NCI-H2227 treated with DMSO at 0.1 percent for 48 hours (cell line): ENCODE measurements around the gene MAGEA6.
"Not testable (repeated sequence)": the region's sequence is repeated elsewhere in the genome, so short reads cannot be mapped to it uniquely, and the experiment has no call there.

Experiments
- DNase-seq: peaks from one replicate; lab custom pipeline; 2025; lab: John Stamatoyannopoulos, UW

Gene MAGEA6, protein sequence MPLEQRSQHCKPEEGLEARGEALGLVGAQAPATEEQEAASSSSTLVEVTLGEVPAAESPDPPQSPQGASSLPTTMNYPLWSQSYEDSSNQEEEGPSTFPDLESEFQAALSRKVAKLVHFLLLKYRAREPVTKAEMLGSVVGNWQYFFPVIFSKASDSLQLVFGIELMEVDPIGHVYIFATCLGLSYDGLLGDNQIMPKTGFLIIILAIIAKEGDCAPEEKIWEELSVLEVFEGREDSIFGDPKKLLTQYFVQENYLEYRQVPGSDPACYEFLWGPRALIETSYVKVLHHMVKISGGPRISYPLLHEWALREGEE

GRCh38 chrX:152769549-152770289, at the start of gene MAGEA6:
Gene MAGEA6 (minus strand): TSS chrX:152769689. CDS start chrX:152767650, 2,039 bp downstream.
- DNase-seq, result not testable (repeated sequence)

GRCh38 chrX:152819266-152819665, 49.8 kb upstream of the MAGEA6 start:
- DNase-seq, result no peak

DNA sequence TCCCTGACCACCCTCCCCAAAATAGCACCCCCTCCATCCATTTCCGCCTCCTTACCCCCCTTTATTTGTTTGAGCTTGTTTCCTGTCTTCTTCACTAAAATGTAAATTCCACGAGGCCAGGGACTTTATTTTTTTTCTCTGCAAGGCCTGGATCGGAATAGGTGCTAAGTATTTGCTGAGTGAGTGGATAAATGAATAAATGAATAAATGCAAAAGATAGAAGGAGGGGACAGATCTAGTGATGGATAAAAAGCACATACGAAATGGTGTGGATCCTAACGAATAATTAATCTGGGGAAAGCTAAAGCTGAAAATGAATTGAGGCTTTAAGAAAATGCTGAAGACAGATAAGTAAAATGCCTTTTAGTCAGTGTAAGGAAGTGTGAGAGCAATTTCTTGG, 48.9 kb upstream of the MAGEA6 start:
- DNase-seq, result no peak

GRCh38 chrX:152817078-152817764, 47.7 kb upstream of the MAGEA6 start:
- DNase-seq, result peak; percentile 22

- no peak for DNase-seq
Measured at GRCh38 chrX:152814048-152814447, 44.6 kb upstream of the MAGEA6 start.

DNA sequence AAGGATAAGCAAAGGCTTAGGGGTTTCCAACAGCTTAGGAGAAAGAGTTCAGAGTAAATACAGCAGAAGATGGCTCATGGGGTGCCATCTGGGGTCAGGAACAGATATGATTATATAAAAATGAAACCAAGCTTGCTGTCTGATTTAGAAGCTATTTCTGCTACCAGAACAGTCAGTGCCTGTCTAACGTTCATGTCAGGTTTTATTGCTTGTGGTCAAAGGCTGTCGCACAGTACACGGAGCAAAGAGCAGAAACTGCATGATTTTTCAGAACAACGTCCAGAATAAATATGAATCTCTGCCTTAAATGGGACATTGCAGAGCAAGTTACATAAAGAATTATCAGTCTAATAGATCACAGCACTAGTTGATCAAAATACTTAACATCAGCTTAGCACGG, 43.7 kb upstream of the MAGEA6 start:
- no peak for DNase-seq

DNA sequence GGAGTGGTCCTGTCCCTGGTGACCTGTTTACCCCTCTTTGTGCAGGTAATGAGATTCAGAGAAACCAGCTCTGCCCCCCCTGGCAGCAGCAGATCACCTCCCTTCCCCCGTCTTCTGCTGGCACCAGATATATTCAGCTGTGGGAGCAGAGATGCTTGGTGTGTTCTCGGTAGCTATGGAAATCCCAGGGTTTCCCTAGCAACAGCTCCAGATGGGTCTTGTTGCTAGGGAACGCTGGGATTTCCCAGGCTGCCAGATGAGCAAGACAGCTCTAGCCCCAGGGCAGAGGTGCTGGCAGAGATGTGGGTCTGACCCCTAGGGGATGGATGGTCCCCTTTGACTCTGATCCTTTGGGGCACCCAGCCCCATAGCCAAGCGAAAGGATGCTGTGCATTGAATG, 40.9 kb upstream of the MAGEA6 start:
- DNase-seq, result peak; percentile 13

DNA sequence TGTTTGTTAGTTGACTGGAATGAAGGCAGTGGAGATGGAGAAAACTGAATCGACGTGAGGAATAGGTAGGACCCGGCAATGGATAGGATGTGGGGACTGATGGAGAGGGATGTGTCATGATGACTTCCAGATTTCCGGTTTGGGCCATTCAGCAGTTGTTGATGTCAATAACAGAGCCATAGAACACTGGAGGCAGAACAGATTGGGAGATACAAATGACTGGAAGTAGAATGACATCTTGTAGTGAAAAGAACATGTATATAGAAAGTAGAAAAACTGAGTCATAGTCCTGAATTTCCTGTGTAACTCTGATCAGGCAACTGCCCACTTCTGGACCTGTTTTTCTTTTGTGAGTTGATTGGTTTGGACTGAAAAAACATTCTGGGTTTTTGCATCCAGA, 36.5 kb upstream of the MAGEA6 start:
- DNase-seq, result no peak

DNA sequence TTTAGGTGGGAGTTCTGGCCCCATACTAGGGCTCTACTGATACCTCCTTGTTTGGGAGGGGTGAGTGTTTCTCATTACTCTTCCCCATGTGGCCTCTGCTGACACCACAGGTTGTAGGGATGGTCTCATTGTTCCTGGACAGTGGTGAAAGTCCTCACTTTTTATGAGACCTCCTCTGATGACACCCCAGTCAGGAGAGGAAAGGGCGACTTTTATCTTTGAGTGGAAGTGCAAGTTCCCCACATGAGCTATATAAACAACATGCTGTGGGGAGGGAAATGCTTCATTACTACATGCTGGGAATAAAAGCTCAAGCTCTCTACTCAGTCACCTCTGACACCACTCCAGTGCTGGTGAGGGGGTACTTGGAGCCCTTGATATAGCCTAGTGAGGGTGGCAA, 29.5 kb upstream of the MAGEA6 start:
- no peak for DNase-seq

GRCh38 chrX:152787062-152787461, 17.6 kb upstream of the MAGEA6 start:
- DNase-seq, result not testable (repeated sequence)

DNA sequence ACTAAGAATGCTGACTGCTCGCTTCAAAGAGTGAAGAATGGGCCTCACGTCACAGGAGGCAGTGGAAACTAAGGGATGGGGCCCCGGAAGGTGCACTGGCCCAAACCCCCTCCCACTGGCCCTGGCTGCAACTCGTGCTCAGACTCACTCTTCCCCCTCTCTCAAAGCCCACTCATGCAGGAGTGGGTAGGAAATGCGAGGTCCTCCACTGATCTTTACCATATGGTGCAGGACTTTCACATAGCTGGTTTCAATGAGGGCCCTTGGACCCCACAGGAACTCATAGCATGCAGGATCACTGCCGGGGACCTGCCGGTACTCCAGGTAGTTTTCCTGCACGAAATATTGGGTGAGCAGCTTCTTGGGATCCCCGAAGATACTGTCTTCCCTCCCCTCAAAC, 2.9 kb downstream of the MAGEA6 start:
- DNase-seq, result not testable (repeated sequence)

DNA sequence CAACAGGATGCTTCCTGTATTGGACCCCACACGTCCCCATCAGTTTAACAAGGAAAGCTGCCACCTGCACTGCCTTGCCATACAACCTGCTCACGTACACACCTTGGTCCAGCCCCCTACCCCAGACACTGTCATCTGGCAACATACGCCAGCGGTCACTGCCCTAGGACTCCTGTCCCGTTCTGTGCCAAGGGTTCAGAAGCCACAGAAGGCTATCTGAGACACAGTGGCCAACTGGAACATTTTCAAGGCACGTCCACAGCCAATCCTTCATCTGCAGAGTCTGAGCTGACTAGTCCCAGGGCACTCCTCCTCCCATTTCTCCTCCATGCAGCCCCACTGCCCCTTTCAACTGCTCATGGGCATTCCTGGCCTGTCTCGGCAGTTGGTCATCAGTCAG, 7.9 kb downstream of the MAGEA6 start:
- DNase-seq, result not testable (repeated sequence)

DNA sequence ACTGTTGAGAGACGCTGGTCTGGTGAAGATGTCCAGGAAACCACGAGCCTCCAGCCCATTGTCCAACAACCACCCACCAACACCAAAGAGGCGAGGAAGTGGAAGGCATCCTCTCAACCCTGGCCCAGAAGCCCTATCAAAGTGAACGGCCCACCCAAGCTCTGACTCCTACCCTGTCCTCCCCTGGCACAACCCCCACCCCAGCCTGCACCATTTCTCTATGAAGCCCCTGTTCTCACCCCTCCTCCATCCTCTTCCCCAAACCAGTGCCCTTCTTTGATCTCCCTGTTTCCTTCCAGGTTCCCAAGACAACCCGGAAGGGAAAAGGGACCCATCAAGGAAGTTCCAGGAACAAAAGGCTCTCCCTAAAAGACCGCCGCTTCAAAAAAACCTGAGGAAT, 9.9 kb downstream of the MAGEA6 start:
- not testable (repeated sequence) for DNase-seq

DNA sequence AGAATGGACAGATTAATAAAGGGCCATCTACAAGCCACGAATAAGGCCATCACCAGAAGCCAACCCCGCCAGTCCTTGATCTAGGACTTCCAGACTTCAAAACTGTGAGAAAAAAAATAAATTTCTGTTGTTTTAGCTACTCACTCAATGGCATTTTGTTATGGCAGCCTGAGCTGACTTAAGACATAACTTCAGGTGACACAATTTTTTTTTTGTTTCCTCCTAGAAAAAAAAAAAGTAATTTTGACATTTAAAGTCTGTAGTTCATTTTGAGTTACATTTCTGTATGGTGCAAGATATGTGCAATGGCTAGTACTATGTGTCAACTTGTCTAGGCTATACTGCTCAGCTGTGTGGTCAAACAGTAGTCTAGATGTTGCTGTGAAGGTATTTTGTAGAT, 10.6 kb downstream of the MAGEA6 start, which contains the start of gene CSAG3:
Gene CSAG3, plus strand, starts transcription at position 301 of the 400 bp plus-strand sequence.
- DNase-seq, result not testable (repeated sequence)

DNA sequence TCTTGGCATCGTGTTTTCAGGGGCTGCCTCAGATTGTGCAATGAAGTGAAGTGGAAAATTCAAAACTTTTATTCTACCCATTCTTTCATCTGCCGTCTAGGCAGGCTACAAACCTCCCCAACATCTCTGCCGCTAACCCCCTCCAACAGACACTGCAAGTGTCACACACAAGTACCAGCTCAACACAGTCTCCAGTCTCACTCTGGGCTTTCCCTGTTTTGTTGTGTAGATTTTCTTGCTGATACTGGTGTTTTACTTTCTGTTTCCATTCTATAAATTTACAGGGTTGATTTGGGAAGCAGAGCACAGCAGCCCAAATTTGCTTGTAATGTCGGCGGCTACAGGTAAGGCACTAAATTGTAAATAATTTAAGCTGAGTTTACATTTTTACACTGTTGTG, 14.6 kb downstream of the MAGEA6 start:
- not testable (repeated sequence) for DNase-seq

DNA sequence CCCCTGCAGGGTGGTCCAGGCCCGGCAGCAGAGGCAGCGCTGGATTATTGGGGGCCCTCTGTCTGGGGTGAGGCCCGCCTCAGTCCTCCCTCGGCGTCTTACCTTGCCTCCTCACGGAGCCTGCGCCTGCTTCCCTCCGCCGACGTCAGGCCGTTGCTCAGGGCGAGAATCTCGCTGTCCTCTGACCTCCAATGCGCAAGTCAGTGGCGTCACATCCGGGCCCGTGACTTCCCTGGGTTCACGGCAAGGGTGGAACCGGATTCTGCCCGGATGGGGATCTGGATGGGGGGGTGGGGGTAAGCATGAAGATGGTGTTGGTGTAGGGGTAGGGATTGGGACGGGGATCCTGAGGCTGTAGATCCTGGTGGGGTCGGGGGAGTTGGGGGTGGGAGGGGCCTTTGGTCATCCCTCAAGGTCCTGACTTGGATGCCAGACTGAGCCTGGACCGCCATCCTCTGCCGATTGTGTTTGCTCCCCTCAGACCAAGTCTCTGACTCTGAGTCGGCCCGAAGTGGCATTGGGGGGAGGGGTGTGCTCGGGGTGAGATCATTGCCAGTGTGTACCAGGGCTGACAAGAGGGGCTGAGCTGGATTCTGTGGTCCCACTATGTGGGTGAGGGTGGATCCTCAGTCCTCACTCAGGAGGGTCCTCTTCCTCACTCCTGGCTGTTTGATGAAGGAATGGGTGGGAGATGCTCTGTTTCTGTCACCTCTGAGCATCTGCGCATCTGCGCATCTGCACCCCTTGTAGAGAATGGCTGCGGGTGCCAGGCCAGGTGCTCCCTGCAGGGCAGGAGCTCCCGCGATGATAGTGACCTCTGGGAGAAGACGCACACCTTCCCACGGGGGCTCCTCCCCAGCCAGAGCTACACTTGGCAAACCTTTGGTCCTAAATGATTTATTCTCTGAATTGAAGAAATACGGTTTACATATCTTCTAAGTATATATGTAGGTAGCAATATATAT, 15.5 kb downstream of the MAGEA6 start, which contains the start of gene MAGEA2:
Gene MAGEA2, minus strand, starts transcription at position 157 of the 965 bp plus-strand sequence. CDS start 2,479 bp downstream, outside the sequence.
- DNase-seq, result not testable (repeated sequence)

DNA sequence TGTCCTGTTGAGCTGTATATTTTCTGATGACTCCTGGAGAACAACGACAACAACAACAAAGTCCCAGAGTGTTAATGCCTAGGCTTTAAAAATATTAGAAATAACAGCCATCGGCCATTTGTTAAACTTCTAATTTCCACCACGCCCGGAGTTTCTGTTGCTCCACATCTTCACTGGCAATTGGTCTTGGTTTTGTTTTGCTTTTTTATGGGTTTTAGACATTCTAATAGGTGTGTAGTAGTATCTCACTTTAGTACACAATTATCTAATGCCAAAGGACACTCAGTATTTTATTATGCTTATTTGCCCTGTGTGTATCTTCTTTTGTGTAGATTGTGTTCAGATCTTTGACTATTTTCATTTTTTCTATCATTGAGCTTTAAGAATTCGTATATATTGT, 30.9 kb downstream of the MAGEA6 start:
- no peak for DNase-seq

DNA sequence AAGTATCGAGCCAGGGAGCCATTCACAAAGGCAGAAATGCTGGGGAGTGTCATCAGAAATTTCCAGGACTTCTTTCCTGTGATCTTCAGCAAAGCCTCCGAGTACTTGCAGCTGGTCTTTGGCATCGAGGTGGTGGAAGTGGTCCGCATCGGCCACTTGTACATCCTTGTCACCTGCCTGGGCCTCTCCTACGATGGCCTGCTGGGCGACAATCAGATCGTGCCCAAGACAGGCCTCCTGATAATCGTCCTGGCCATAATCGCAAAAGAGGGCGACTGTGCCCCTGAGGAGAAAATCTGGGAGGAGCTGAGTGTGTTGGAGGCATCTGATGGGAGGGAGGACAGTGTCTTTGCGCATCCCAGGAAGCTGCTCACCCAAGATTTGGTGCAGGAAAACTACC, 33.0 kb downstream of the MAGEA6 start:
- not testable (repeated sequence) for DNase-seq

GRCh38 chrX:152735860-152736511, 33.5 kb downstream of the MAGEA6 start:
- no peak for DNase-seq

- no peak for DNase-seq
Measured at GRCh38 chrX:152735101-152735500, 34.4 kb downstream of the MAGEA6 start.
